Measurements from ENCODE around the gene SORBS2.

The SORBS2 gene

GRCh38 chr4:185625503-185625902, 186.5 kb downstream of the SORBS2 start:
- DNase-seq: no peak

- DNase-seq: no peak
These were observed 187.8 kb downstream of the SORBS2 start for GRCh38 chr4:185624259-185624589.

DNA sequence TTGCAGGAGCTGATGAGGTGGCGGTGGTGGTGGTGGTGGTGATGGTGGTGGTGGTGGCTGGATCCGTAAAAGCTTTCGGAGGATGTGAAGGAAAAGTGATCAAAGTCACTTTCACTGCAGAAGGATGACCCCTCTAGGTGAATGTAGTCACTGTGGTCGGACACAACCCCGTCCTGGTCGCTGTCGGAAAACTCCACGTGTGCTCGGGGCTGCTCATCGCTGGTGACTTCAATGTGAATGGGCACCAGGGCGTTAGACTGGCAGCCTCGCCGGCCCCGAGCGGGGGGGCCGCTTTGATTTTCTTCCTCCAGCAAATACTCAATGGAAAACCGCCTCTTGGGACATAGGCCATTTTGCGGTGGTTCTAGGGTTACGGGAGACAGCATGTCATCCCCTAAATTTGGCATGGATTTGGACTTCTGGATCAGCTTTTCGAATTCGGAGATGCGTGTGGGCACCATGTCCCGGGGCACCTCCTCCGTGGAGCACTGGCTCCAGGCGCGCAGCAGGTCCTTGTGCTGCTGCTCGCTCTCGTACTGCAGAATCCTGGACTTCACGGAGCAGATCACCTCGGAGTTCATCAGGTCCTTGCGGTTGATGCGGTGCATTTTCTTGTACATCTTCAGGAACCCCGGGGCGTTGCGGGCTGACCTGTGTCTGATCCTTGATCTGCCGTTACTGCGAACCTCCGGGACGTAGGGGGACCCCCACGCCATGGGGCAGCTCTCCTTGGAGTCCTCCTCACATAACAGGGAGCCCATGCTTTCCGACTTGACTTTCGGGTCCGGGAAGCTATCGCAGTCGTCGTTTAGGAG, 188.3 kb downstream of the SORBS2 start:
- DNase-seq: no peak

GRCh38 chr4:185608185-185608584, 203.8 kb downstream of the SORBS2 start:
- DNase-seq: no peak

- DNase-seq: no peak
These were observed 209.6 kb downstream of the SORBS2 start for GRCh38 chr4:185602397-185602796.

DNA sequence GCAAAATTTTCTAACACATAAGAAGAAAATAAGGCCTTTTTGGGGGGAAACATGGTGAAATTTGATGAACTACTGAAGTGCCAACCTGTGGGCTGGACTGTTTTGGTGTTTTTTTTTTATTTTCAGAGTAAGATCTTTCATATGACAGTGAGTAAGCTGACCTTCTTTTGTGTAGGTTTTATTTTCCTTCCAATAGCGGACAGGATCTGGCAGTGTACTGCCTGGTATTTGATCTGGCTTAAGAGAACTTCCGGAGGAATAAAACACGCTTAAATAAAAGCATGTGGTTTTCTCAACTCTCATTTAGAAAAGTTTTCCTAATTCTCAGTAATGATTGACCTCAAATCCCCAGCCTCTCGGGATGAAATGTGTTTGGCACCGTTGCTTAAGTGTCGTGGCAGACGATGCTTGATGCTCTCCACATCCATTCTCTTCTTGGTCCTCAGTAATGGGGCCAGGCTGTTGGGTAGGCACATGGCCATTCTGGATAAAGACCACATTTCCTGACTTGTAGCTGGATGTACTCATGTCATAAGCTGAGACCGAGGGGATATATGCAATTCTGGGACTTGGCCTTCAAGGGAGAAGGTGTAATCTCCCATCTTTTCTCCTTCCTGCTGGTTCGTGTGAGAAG, 211.1 kb downstream of the SORBS2 start:
- DNase-seq: no peak

DNA sequence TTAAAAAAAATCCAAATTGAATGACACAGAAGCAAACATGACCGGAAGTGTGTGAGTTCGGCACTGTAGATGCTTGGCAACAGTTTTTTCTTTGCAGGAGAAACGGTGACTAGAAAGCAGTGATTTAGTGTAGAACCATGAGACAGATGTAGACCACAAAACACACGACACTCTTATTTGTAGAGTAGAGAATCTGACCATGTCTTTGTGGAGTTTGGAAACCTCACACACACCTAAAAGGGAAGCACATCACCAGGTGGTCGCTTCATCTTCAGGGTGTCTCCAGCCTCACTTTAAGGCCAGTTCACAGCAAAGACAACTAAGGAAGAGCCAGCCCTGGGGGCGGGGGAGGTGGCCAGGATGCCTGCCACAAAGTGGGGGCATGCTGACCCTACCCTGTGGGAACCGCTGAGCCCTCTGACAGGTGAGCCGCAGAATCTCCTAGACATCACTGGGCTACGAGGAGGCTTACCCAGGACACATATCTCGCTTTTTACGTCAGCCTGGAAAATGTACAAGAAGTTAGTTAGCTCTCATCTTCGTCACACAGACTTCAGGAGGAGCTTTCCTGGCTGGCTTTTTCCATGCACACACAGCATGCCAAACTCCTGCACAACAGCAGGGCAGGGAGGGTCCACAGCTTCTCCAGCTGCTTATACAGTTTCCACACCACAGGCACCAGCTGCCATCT, 212.3 kb downstream of the SORBS2 start:
- no peak for DNase-seq

DNA sequence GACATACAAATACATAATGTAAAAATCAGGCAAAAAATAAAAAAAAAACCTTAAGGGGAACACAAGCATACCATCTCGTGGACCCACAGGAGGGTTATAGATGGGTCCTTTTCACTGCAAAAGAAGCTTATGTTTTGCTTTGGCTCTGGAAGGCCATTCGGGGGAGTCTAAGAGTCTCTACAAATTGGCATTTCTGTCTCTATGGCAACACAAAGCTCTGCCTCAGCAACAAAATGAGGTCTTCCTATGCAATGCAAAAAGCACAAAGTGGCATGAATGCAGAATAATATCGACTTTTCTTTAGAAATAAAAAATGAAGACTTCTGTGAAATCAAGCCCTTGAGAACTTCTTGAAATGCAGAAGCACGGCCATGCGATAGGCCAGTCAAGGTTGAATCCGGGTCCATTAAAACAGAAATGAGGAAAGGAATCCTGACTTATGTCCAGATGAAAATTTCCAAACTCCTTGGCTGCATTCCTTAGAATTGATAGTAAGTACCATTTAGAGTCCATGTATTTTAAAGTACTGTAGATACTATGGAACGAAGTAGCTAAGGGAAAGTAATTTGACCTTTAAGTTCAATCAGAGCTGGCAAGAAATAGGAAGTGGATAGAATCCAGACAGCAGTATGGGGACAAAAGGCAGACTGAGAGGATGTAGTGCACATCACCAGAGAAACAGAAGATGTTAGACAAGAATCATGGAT, 213.0 kb downstream of the SORBS2 start:
- peak; percentile 18 for DNase-seq

- DNase-seq: peak; percentile 77
These were observed 214.3 kb downstream of the SORBS2 start for GRCh38 chr4:185597532-185598188.

- no peak for DNase-seq
These were observed 219.0 kb downstream of the SORBS2 start for GRCh38 chr4:185592845-185593488.

DNA sequence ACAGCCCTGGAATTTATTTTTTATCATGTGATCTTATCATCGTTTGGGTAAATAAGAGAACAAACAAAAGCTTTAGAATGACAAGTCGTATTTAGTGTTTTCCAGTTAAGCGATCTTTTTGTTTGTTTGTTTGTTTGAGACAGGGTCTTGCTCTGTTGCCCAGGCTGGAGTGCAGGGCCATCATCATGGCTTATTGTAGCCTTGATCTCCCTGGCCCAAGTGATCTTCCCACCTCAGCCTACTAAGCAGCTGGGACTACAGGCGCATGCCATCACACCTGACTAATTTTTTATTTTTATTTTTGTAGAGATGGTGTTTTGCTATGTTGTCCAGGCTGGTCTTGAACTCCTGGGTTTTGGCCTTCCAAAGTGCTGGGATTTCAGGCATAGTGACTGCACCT, 219.6 kb downstream of the SORBS2 start:
- no peak for DNase-seq

GRCh38 chr4:185591679-185592141, 220.3 kb downstream of the SORBS2 start:
- no peak for DNase-seq

DNA sequence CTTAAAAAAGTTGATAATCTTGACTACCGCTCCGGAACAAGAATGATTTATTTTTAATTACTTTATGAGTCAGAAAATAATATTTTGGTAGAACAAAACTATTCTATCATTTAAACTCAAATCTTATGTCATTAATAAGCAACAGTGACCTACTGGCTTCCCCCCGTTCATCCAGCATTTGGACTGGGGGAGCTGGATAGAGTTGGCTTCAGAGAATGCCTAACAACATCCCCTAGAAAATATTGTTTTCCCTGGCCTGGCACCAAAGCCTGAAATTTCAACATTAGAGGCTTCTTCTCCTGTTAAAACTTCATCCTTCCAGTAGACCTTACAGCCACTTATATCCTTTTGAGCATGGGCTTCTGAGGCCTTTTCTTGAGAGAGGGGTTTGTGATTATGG, 221.0 kb downstream of the SORBS2 start:
- no peak for DNase-seq

- DNase-seq: no peak
These were observed 222.7 kb downstream of the SORBS2 start for GRCh38 chr4:185589067-185589836.

GRCh38 chr4:185587427-185588161, 224.4 kb downstream of the SORBS2 start:
- no peak for DNase-seq

DNA sequence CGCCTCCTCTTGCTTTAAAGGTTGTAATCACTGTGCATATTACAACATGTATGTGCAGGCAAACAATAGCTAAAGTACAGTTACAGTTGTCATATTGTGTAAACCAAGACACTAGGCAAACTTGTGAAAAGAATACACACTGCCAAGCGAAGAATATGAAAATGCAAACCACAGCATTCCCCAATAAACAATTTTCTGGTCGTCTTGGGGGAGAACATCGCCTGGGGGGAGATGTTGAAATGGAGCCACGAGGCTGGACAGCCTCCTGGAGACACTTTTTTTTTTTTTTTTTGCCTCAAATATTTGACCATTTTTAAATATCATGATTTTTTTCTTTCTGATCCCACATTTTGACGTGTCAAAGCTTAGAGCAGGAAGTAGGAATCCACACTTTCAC, 225.0 kb downstream of the SORBS2 start:
- no peak for DNase-seq

DNA sequence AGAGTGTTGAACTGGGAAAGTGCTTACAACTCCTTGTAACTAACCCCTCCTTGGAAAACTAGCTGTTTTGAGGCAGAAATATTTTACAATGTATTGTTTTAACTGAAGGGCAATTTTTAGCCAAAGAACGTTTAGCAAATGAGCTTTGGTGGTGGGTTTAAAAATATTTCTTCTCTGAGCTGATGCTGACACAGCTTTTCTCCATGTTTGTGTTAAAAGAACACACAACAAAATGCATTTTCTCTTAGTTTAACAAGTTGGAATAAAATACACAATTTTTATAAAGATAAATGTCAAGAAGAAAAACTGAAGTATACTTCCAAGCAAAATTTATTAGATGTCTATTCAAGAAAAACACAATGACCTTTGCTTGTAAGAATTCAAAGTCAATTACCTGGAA, 226.8 kb downstream of the SORBS2 start:
- DNase-seq: no peak

GRCh38 chr4:185583813-185584212, 228.2 kb downstream of the SORBS2 start:
- no peak for DNase-seq

DNA sequence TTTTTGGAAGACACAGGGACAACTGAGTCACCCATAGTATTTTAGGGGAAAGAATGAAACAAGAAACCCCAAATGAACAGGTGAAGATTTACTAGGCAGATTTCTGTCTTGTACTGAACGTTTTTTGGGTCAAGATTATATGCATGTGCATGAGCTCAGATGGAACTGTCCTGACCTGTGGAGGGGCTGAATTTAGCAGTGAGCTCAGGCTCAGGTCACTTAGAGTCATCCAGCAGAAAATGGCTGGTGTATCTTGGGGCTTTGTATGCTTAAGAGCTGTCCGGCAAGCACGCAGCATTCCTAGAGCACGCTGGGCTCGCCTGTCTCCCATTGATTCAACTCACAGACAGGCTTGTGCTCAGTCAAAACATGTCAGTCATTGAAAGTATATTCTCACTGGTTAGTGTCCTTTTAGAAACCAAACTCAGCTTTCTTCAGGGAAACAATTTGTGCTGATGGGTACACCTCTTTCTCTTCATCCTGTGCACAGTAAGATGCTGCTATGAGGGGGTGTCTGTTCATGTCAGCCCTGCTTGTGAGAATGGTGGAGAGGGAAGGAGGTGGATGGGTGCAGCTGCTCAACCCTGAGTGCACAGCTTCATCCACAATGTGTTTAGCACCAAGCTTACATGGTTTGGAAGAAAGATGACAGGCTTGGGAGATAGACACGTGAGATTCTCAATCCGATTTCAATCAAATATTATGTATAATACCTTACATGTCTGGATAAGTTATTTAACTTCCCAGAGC, 229.2 kb downstream of the SORBS2 start:
- no peak for DNase-seq

DNA sequence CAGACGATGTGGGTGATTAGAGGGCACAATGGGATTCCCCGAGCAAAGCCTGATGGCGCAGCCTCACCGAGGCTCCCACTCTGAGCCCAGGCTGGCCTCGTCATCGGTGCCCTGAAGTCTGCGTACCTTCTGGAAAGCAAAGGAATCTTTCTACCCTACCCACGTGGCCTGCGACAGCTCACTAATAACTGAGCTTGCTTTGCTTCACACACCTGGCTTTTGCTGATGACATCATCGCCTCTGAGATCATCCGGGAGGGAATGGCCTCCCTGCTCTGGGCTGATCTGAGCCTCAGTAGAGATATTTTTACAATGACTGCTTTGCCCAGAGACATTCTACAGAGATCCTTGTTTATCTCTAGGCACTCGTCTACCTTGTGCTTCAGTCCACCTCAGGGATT, 231.3 kb downstream of the SORBS2 start:
- DNase-seq: peak; percentile 74
